DOHH2 (cell line): ENCODE measurements around the gene PPP2R2B.

ENCODE experiments used
- EZH2phosphoT487 ChIP-seq: fragments of 200-600 bp; sonication (generic); IDR thresholded peaks from 2 replicates; pipeline ENCODE4 v1.6.1; 2017; ENCODE audit warnings: borderline replicate concordance, mild to moderate bottlenecking, antibody characterized with exemption, low read length, moderate library complexity, mixed read lengths
- TF ChIP-seq, protein P1 (sequence below): fragments of 200-600 bp; sonication (generic); IDR thresholded peaks from one replicate; pipeline ENCODE4 v1.5.1; 2014; ENCODE audit warnings: antibody characterized with exemption, mild to moderate bottlenecking, low read depth, low read length; ENCODE audit not compliant: poor library complexity, severe bottlenecking

DNA sequence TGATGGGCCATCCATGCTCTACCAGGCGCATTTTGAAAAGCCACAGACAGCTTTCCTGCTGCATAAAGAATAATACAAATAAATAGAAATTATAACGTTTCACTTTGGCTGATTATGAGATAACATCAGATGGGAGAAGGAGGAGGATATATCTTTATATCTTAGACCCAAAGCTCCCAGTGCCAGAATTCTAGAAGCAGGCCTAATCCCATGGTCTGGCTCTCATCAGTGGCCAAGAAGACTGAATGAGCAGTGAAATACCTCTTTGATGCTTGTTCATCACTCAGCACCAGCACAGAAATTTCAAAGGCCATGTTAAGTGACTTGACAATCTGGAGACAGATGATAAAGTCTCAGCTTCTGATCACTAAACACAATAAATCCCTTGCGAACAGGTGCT is 107.6 kb downstream of the PPP2R2B start:
- TF ChIP-seq, protein P1, sequence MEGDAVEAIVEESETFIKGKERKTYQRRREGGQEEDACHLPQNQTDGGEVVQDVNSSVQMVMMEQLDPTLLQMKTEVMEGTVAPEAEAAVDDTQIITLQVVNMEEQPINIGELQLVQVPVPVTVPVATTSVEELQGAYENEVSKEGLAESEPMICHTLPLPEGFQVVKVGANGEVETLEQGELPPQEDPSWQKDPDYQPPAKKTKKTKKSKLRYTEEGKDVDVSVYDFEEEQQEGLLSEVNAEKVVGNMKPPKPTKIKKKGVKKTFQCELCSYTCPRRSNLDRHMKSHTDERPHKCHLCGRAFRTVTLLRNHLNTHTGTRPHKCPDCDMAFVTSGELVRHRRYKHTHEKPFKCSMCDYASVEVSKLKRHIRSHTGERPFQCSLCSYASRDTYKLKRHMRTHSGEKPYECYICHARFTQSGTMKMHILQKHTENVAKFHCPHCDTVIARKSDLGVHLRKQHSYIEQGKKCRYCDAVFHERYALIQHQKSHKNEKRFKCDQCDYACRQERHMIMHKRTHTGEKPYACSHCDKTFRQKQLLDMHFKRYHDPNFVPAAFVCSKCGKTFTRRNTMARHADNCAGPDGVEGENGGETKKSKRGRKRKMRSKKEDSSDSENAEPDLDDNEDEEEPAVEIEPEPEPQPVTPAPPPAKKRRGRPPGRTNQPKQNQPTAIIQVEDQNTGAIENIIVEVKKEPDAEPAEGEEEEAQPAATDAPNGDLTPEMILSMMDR, result no peak
- no peak for TF ChIP-seq EZH2phosphoT487
